Fibroblast of villous mesenchyme (primary cell): ENCODE data around the gene SEMA5A. TPM values are rescaled to one million over a fixed set of nuclear protein-coding genes. Genes with fewer than 3 reads are reported as not detected.

Experiments
- DNase-seq: peaks from one replicate; pipeline ENCODE4 v3.0.0-alpha.2; 2010; ENCODE audit warnings: low read depth
- H3K4me3 ChIP-seq: 2 replicates; pipeline ENCODE4 v1.5.1; 2011; ENCODE audit warnings: low read depth, mild to moderate bottlenecking, low read length
- total RNA-seq: library from RNA; depleted of rRNA; stranded (reverse); fragments of >200 nt; gene quantifications from 2 replicates; pipeline ENCODE4 v1.2.3, GENCODE V29; 2012
- TF ChIP-seq, protein P1 (sequence below): IDR thresholded peaks from 2 replicates; pipeline ENCODE4 v1.5.1; 2012; ENCODE audit warnings: low read depth, mild to moderate bottlenecking, low read length; ENCODE audit not compliant: insufficient read depth

Gene SEMA5A
- total RNA-seq, 1 donor = 72.5 TPM

GRCh38 chr5:9365512-9365911 is 180.4 kb downstream of the SEMA5A start:
- TF ChIP-seq, protein P1, sequence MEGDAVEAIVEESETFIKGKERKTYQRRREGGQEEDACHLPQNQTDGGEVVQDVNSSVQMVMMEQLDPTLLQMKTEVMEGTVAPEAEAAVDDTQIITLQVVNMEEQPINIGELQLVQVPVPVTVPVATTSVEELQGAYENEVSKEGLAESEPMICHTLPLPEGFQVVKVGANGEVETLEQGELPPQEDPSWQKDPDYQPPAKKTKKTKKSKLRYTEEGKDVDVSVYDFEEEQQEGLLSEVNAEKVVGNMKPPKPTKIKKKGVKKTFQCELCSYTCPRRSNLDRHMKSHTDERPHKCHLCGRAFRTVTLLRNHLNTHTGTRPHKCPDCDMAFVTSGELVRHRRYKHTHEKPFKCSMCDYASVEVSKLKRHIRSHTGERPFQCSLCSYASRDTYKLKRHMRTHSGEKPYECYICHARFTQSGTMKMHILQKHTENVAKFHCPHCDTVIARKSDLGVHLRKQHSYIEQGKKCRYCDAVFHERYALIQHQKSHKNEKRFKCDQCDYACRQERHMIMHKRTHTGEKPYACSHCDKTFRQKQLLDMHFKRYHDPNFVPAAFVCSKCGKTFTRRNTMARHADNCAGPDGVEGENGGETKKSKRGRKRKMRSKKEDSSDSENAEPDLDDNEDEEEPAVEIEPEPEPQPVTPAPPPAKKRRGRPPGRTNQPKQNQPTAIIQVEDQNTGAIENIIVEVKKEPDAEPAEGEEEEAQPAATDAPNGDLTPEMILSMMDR = no peak
- no peak overlapping the region for H3K4me3 ChIP-seq
- no peak for DNase-seq

DNA sequence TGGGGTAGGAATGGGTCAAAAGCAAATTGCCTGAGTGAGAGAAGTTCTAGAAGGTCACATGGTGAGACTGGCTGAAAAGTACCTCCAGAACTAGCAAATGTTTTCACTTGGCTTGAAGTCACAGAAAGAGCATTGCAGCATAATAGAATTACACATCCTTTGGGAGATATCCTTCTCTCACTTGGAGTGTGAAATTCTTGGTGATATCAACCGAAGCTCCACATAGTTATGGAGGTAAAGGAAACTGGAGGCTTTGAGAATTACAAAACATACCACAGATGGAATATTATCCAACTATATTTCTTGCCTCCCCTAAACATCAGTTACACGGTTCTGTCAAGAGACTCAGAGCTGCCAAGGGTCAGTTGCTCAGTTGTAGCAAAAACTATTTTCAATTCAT is 182.4 kb downstream of the SEMA5A start:
- TF ChIP-seq, protein P1 = no peak
- no peak overlapping the region for H3K4me3 ChIP-seq
- no peak for DNase-seq

- H3K4me3 ChIP-seq = no peak overlapping the region
- no peak for DNase-seq
- TF ChIP-seq, protein P1 = no peak
Measured at GRCh38 chr5:9363026-9363425, 182.8 kb downstream of the SEMA5A start.

DNA sequence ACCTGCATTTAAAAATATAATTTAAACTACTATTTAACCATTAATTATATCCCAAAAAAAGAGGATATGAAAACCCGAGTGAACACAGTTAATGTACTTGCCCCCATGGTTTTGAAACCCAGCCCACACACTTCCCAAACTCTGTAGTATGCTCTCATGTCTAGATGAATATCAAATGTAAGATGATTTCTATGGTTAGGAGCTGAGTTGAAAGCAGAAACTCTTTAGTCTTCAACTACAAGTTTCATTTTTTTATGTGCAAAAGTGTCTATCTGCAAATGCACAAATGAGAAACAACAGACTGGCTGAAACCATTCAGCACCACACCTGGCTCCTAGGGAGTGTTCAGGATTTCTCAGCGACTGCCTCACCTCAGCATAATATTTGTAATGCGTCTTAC is 183.3 kb downstream of the SEMA5A start:
- no peak for DNase-seq
- TF ChIP-seq, protein P1 = no peak
- H3K4me3 ChIP-seq = no peak overlapping the region

GRCh38 chr5:9361835-9362234 is 184.0 kb downstream of the SEMA5A start:
- DNase-seq = peak; percentile 86
- TF ChIP-seq, protein P1 = peak; percentile 87
- H3K4me3 ChIP-seq = no peak overlapping the region

DNA sequence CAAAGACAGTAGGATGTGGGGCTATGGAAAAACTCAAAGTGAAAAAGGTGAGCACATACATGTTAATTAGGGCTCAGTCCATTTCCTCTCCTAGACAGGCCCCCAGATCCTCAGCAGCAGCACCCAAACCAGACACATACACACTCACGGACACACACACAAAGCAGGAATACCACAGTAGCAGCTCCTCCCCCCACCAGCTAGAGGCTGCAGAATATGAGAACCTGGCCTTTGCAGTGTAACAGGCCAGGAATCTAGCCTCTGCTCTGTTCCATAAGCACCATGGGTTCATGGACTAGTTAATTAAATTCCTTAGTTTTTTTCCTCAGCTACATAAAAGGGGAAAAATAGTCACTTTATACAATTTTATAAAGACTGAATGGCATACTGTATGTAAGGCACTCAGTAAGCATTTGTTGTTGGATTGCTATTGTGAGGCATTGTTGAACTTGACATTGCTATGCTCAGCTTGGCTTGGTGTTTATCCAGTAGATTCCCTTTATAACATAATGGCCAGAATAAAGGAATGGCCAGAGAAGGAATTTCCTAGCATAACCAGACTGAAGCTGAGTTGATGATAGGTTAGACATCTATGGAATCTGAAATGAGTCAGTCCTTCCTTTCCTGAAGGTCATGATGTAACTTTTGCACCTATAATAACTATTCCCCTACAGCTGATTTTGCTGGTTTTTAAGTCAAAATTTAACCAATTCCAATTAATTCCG is 186.8 kb downstream of the SEMA5A start:
- no peak overlapping the region for H3K4me3 ChIP-seq
- peak; percentile 51 for DNase-seq
- TF ChIP-seq, protein P1 = no peak

- H3K4me3 ChIP-seq = no peak overlapping the region
- TF ChIP-seq, protein P1 = no peak
- DNase-seq = no peak
Measured at GRCh38 chr5:9356351-9356825, 189.5 kb downstream of the SEMA5A start.
